HepG2 (cell line): Measurements from ENCODE around the gene OTOP3. TPM values are rescaled to one million over a fixed set of nuclear protein-coding genes. Genes with fewer than 3 reads are reported as not detected.

ENCODE experiments used
- ATAC-seq: fragments of 200-7000 bp; cut with Tn5 transposase; 3 replicates; pipeline ENCODE4 v1.9.1; 2020; ENCODE audit warnings: mild to moderate bottlenecking, moderate library complexity
- BruUV-seq: library from RNA; stranded (reverse); fragments of 400-500 nt; replicated peaks from 2 replicates; lab custom pipeline; 2021; lab: Mats Ljungman, UMichigan
- CTCF ChIA-PET: fragments of 300-600 bp; formaldehyde crosslinking; extraction: SDS; loops from one replicate; lab custom pipeline; 2021; ENCODE audit warnings: low total read pairs, inconsistent platforms, low intra/inter-chr PET ratio; lab: Yijun Ruan, JAX
- POLR2A ChIA-PET: fragments of 350-600 bp; sonication (Branson Sonifier 250); formaldehyde crosslinking; loops from one replicate; lab custom pipeline; 2020; ENCODE audit warnings: antibody characterized with exemption, inconsistent platforms; lab: Yijun Ruan, JAX
- DNase-seq: peaks from one replicate; pipeline ENCODE4 v3.0.0-alpha.2; 2015; ENCODE audit warnings: low spot score
- FAIRE-seq: peaks from 3 replicates; lab custom pipeline; 2011; peaks lifted over from hg19 to GRCh38; lab: Jason Lieb, UNC
- H2AFZ ChIP-seq: one replicate; pipeline ENCODE4 v1.6.1; 2011; ENCODE audit warnings: low read length, inconsistent platforms
- H3K27ac ChIP-seq: fragments of 300-600 bp; 3 replicates; pipeline ENCODE4 v1.8.0; 2011; ENCODE audit warnings: mixed run types, mild to moderate bottlenecking, mixed read lengths, low read length, inconsistent platforms; ENCODE audit not compliant: insufficient read depth; ENCODE audit errors: extremely low read length
- H3K27me3 ChIP-seq, 2 experiments: fragments of 200-600 bp in 1 of 2; 2 replicates in 1 of 2; 3 replicates in 1 of 2; pipeline versions ENCODE4 v1.6.0 to v1.8.0; 2011; ENCODE audit warnings: low read length in 2 of 2, mild to moderate bottlenecking in 2 of 2, moderate library complexity in 2 of 2, inconsistent platforms in 1 of 2; ENCODE audit not compliant: insufficient read depth in 2 of 2, control insufficient read depth in 1 of 2
- H3K36me3 ChIP-seq, 2 experiments: fragments of 200-600 bp in 1 of 2; replicated peaks in 1 of 2; 2 replicates in 1 of 2; 3 replicates in 1 of 2; pipeline versions ENCODE4 v1.5.1 to v1.8.0; 2011; ENCODE audit warnings: low read length in 2 of 2, inconsistent platforms in 1 of 2; ENCODE audit not compliant: insufficient read depth in 2 of 2, control insufficient read depth in 1 of 2
- H3K4me1 ChIP-seq: 2 replicates; pipeline ENCODE4 v1.5.1; 2012; ENCODE audit warnings: low read length, inconsistent platforms; ENCODE audit not compliant: insufficient read depth
- H3K4me2 ChIP-seq: 2 replicates; pipeline ENCODE4 v1.6.0; 2011; ENCODE audit warnings: low read depth, low read length, inconsistent platforms
- H3K4me3 ChIP-seq, 3 experiments: fragments of 200-600 bp in 1 of 3; sonication (generic), shearing (Covaris generic) in 1 of 3; replicated peaks in 1 of 3; 2 replicates each; pipeline ENCODE4 v1.5.1; 2011 to 2016; ENCODE audit warnings: low read length in 3 of 3, inconsistent platforms in 2 of 3, low read depth in 2 of 3, mild to moderate bottlenecking in 2 of 3, control low read depth in 1 of 3, mixed read lengths in 1 of 3; ENCODE audit not compliant: insufficient read depth in 1 of 3
- H3K79me2 ChIP-seq: one replicate; pipeline ENCODE4 v1.6.1; 2011; ENCODE audit warnings: low read length, inconsistent platforms; ENCODE audit not compliant: insufficient read depth
- H3K9ac ChIP-seq: 2 replicates; pipeline ENCODE4 v1.6.0; 2011; ENCODE audit warnings: mild to moderate bottlenecking, low read depth, low read length, inconsistent platforms; ENCODE audit not compliant: insufficient read depth
- H3K9me3 ChIP-seq: 2 replicates; pipeline ENCODE4 v1.5.1; 2012; ENCODE audit warnings: mild to moderate bottlenecking, low read length
- H4K20me1 ChIP-seq: 2 replicates; pipeline ENCODE4 v1.6.0; 2011; ENCODE audit warnings: inconsistent platforms, mild to moderate bottlenecking, low read length, moderate library complexity; ENCODE audit not compliant: insufficient read depth
- CC2D1A ChIP-seq: sonication (generic); formaldehyde crosslinking; IDR thresholded peaks from 2 replicates; pipeline ENCODE4 v1.8.1; 2023; ENCODE audit warnings: mild to moderate bottlenecking, missing genetic modification reagents
- CHD4 ChIP-seq: fragments of 200-600 bp; sonication (generic); IDR thresholded peaks from 2 replicates; pipeline ENCODE4 v1.7.0; 2017; ENCODE audit warnings: mild to moderate bottlenecking, low read length, borderline replicate concordance
- ESRRA ChIP-seq: sonication (generic); formaldehyde crosslinking; IDR thresholded peaks from 2 replicates; pipeline ENCODE4 v1.5.1; 2020; ENCODE audit warnings: mild to moderate bottlenecking, low read depth, missing genetic modification reagents
- GLMP ChIP-seq: sonication (generic); formaldehyde crosslinking; IDR thresholded peaks from 2 replicates; pipeline ENCODE4 v1.9.0; 2021; ENCODE audit warnings: missing genetic modification reagents, mild to moderate bottlenecking, borderline replicate concordance
- IRF1 ChIP-seq: sonication (generic); formaldehyde crosslinking; IDR thresholded peaks from 2 replicates; pipeline ENCODE4 v1.4.0; 2020; ENCODE audit warnings: low read depth, mild to moderate bottlenecking, missing genetic modification reagents
- MNT ChIP-seq: fragments of 450-650 bp; IDR thresholded peaks from 2 replicates; pipeline ENCODE4 v1.6.1; 2016
- REST ChIP-seq, 2 experiments: IDR thresholded peaks; 2 replicates each; pipeline ENCODE4 v1.6.1; 2011 to 2012; ENCODE audit warnings: low read length in 2 of 2, borderline replicate concordance in 1 of 2, low read depth in 1 of 2, mild to moderate bottlenecking in 1 of 2, moderate library complexity in 1 of 2
- SALL1 ChIP-seq: sonication (generic); formaldehyde crosslinking; IDR thresholded peaks from 2 replicates; pipeline ENCODE4 v1.8.0; 2022; ENCODE audit warnings: mild to moderate bottlenecking, missing genetic modification reagents
- SIN3B ChIP-seq: fragments of 150-350 bp; IDR thresholded peaks from 2 replicates; pipeline ENCODE4 v1.6.1; 2014; ENCODE audit warnings: low read length
- TAF1 ChIP-seq: sonication (generic); formaldehyde crosslinking; IDR thresholded peaks from 2 replicates; pipeline ENCODE4 v1.4.0; 2020; ENCODE audit warnings: missing genetic modification reagents
- ZFP91 ChIP-seq: sonication (generic); formaldehyde crosslinking; IDR thresholded peaks from 2 replicates; pipeline ENCODE4 v1.9.0; 2022; ENCODE audit warnings: missing genetic modification reagents, mild to moderate bottlenecking, borderline replicate concordance
- ZNF354B ChIP-seq: sonication (generic); formaldehyde crosslinking; IDR thresholded peaks from 2 replicates; pipeline ENCODE4 v1.8.0; 2022; ENCODE audit warnings: mild to moderate bottlenecking, missing genetic modification reagents
- ZNF607 ChIP-seq: sonication (generic); formaldehyde crosslinking; IDR thresholded peaks from 2 replicates; pipeline ENCODE4 v1.5.1; 2020; ENCODE audit warnings: missing genetic modification reagents, mild to moderate bottlenecking, borderline replicate concordance
- ZNF850 ChIP-seq: sonication (generic); formaldehyde crosslinking; conservative IDR thresholded peaks from 2 replicates; pipeline ENCODE4 v1.9.0; 2021; ENCODE audit warnings: mild to moderate bottlenecking, missing genetic modification reagents
- ZSCAN29 ChIP-seq: sonication (generic); formaldehyde crosslinking; conservative IDR thresholded peaks from 2 replicates; pipeline ENCODE4 v1.4.0; 2020; ENCODE audit warnings: mild to moderate bottlenecking, missing genetic modification reagents
- WGBS: methylation state at CpG from one replicate; pipeline ENCODE4 v1.1.6; 2017; ENCODE audit warnings: low lambda C conversion rate; 5-methylcytosine and 5-hydroxymethylcytosine counted together
- in situ Hi-C: cut with HindIII; loops from 2 replicates; pipeline ENCODE4 v1.10.0; 2017; ENCODE audit warnings: low pct_unique_long_range_greater_than_20kb; ENCODE audit not compliant: extremely low pct_ligation_motif_present
- intact Hi-C: fragments of 100-400 bp; cut with micrococcal nuclease; formaldehyde crosslinking; loops from one replicate; pipeline ENCODE4 v1.10.0; 2022; ENCODE audit not compliant: unreplicated experiment
- polyA plus RNA-seq, 8 experiments: library from polyadenylated mRNA; depleted of rRNA in 3 of 8; stranded (reverse) in 7 of 8; unstranded in 1 of 8; fragments of >200 nt; fragmentation: Illumina TruSeq in 4 of 8; extraction: Trizol in 4 of 8; gene quantifications; 2 replicates each; pipeline versions ENCODE4 v1.2.1 to v1.2.3, GENCODE V29; 2011 to 2016; ENCODE audit warnings: low read depth in 4 of 8, missing spikeins in 1 of 8, mixed read lengths in 1 of 8; ENCODE audit not compliant: insufficient read depth in 1 of 8
- total RNA-seq, 5 experiments: library from RNA; depleted of rRNA; stranded (reverse); fragments of >200 nt; fragmentation: Illumina TruSeq; extraction: Trizol; gene quantifications; 2 replicates each; pipeline ENCODE4 v1.2.3, GENCODE V29; 2016; ENCODE audit warnings: low read depth in 1 of 5

The OTOP3 gene
- total and polyA plus RNA-seq, 2 of the 13 experiments (the other 11 are each of a cell fraction or from before 2014, with no cell fraction given) = not detected

GRCh38 chr17:74949455-74950115, 13.9 kb downstream of the OTOP3 start:
- ChIA-PET CTCF (no interaction called here), POLR2A (interaction anchor here (1.0 kb wide), 1 partner anchor 8 kb away, joined by 3 read pairs; no protein-coding TSS in a partner anchor)
- DNase-seq (no peak), FAIRE-seq (no peak), ATAC-seq (no peak; the same call in 2 of the 3 replicates)
- no peak overlapping the region for H3K9ac ChIP-seq
- BruUV-seq = no TSS peak
- H3K4me1 ChIP-seq = peaks cover 10% of the 10 kb centered on the region
- 29% methylated on average over 10 of the region's 12 CpGs for WGBS
- intact Hi-C loops (no loop called here), in situ Hi-C loops (loop anchor here (5.0 kb wide), 1 partner anchor 147 kb away; no protein-coding TSS in a partner anchor)
- H3K27ac ChIP-seq = no peak overlapping the region
- no peaks in the 10 kb centered on the region for H3K9me3 ChIP-seq
- no peaks in the 10 kb centered on the region for H4K20me1 ChIP-seq
- no peak overlapping the region for H2AFZ ChIP-seq
- H3K27me3 ChIP-seq = peaks cover 15 to 66% of the 10 kb centered on the region in 2 experiments
- no peaks in the 10 kb centered on the region for H3K79me2 ChIP-seq
- no peak overlapping the region for H3K4me2 ChIP-seq
- H3K36me3 ChIP-seq = no peaks in the 10 kb centered on the region
- no peak overlapping the region for H3K4me3 ChIP-seq
- TF ChIP-seq TAF1 (CRISPR knock-in tag) (no peak), GLMP (CRISPR knock-in tag) (no peak), ZFP91 (CRISPR knock-in tag) (no peak), SIN3B (no peak), MNT (no peak), REST (IDR thresholded peaks at IDR 0.05; ENCODE audit: borderline replicate concordance in 1 of 2, low read depth in 1 of 2, low read length in 2 of 2) (no peak), ZNF850 (no peak), CHD4 (no peak), CC2D1A (CRISPR knock-in tag) (no peak), ZNF354B (no peak), ESRRA (CRISPR knock-in tag) (no peak), IRF1 (CRISPR knock-in tag) (no peak), ZNF607 (CRISPR knock-in tag) (no peak), ZSCAN29 (no peak), SALL1 (CRISPR knock-in tag) (no peak)
